ENCODE measurements around the gene BRD9.
"Not testable (repeated sequence)": the region's sequence is repeated elsewhere in the genome, so short reads cannot be mapped to it uniquely, and the experiment has no call there.

The BRD9 gene

DNA sequence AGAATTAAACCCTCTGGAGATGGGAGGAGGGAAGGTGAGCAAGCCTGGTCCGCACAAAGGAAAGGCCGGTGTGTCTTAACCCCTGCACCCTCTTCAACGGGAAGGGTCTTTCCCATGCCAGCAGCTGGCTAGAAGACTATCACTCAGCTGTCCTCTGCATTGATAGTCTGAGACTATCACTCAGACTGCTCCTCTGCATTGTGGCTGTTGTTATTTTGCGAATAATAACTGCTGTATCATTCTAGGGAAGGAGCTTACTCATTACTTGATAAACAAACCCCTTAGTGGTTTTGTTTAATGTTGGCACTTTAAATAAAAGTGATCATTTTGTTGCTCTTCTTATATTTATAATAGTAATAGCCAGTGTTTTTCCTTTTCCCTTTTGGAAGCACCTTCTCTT is 8.2 kb upstream of the BRD9 start:
- no peak for DNase-seq

DNA sequence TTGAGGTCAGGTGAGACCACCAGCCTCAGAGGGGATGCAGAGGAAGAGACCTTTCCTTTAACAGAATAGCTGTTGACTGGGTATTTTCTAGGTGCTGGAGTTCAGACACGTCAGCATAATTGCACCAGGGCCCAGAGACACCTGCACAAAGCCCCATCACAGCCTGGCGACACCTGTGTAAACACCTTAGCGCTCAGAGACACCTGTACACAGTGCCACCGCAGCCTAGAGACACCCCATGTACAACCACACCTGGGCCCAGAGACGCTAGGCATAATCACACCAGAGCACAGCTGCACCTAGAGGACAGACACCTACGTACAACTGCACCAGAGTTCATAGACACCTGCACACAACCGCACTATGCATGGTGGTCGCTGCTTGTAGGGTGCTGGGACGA is 1.1 kb upstream of the BRD9 start:
- peak; percentile 96 for DNase-seq

DNA sequence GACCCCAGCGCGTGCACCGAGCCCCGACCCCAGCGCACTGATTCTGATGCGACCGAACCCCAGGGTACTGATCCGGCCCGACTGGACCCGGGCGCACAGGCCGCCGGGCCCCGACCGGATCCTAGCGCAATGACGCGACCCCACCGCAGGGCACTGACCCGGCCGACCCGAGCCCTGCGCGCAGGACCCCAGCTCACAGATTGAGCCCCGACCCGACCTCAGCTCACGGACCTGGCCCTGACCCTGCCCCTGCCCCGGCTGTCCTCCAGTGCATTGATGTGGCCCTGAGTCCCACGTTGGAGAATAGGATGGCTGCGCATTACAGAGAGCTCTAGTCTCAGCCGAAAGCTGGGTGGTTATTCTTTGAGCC is 521 bp upstream of the BRD9 start:
- DNase-seq: peak; percentile 58

DNA sequence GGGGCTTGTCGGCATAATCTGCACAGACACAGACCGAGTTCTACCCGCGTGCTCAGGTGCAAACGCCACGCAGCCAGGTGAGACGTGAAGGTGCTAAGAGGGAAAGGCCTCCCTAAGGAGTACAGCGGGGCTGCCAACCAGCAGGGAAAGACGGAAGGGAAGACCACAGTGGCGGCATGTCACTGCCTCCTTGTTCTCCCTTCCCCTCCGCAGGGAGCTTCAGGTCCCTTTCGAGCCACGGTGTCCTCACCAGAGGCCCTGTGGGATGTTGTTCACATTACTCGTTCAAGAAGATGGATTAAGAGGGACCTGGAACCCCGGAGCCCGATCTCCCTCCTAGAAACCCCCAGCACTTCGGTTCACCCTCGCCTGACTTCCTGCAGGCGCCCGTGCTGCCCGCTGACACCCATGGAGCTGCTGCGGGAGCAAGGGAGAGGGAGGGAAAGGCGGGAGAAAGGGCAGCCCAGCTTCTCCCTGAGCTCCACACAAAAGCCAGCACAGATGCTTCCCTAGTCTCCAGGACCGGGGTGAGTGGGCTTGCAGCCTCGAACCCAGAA is 686 bp downstream of the BRD9 start:
- DNase-seq: peak; percentile 70

DNA sequence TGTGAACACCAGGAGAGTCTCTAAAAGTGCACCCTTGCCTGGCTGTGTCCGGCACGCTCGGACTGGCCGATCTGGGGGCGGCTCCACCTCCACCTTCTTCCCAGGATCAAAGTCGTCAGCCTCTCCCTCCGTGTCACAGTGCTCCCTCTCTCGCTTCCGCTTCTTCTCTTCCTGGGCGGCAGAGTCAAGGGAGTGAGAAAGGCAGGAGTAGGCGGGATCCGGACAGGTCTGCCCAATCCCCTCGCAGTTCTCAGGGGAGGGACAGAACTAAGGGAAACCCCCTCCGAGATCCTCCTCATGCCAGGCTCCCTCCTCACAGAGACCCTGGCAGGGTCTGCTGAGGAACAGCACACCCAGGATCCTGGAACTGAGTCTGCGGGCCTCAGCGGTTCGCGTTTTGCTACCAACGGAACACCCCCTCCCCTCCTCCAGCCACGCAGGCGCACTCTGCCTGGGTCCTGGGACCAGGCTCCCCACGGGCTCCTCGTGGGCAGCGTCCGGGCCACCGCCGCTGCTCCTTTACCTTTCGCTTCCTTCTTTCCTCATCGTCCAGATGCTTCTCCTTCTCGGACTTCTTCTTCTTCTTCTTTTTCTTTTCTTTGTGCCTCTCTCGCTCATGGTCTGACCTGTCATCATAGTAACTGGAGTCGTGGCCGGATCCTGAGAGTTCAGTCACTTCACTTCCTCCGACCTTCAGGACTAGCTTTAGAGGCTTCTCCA is 1.3 kb downstream of the BRD9 start:
- no peak for DNase-seq

DNA sequence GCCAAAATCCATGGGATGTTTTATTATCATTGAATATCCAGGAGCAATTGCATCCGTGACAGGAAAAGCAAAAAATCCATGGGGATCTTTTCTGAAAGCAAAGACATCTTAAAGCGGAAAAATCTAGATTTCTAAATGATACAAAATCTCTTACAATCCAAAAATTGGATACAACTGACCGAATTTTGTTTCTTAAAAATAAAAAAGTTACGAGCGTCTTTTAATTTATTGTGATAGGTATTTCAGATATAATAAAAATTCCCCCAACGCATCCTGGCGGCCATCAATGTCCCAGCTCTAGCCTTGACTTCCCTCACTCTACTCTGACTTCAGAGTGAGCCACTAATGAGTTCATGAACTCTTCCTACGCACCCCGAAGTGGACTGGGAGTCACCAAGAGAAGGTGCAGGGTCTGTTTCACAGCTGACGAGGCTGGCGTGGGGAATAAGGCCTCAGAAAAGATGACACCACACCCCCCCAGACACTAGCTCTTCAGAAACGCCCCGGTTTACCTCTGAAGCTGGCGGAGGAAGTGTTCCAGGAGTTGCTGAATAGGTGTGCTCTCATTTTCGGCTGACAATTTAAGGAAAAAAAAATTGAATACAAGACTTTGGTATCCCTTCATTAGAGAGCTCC is 3.4 kb downstream of the BRD9 start:
- DNase-seq: no peak

DNA sequence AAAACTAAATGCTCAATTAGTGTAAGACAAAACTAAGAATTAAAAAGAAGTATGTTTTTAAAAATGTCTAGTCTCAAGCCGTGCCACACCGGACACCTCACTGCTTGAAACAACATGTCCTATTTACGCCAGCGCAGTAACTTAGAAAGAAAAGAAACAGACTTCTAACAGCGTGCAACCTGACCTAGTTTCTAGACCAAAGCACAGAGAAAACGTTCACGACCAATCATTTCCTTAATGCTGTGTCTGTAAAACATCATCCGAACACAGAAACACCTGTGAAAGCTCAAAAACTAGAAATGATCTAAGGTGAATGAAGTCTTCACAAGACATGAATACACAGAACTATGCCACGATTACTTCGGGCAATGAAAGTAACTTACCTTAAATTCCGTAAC is 4.0 kb downstream of the BRD9 start:
- DNase-seq: no peak

DNA sequence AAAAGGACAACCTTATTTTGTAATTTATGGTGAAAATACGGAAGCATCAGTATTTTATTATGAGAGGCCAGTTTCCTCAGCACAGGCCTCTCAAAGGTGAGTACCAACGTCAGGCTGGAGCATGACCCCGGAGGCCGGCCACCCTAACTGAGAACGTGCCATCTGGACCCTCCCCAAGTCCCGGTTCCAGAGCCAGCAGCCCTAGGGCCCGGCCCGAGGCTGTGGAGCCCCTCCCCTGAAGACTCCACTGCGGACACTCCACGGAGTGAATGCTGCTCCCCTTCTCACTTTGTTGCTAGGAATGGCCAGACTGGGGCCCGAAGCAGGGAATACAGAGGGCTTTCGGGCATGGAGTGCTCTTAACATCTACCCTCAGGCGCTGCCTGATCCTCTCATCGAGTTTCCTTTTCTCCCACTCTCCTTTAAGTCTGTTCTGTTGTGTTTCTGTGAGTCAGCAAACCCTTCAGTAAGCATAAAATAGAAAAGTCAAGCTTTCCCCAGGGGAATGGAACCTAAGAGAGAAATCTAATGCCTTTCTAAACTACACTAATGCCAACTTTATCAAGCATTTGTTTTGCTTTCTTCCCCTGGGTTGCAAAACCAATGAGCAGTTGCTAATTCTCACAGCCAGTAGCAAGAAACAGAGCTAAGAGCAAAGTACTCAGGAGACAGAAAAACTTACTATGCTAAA is 4.5 kb downstream of the BRD9 start:
- no peak for DNase-seq

DNA sequence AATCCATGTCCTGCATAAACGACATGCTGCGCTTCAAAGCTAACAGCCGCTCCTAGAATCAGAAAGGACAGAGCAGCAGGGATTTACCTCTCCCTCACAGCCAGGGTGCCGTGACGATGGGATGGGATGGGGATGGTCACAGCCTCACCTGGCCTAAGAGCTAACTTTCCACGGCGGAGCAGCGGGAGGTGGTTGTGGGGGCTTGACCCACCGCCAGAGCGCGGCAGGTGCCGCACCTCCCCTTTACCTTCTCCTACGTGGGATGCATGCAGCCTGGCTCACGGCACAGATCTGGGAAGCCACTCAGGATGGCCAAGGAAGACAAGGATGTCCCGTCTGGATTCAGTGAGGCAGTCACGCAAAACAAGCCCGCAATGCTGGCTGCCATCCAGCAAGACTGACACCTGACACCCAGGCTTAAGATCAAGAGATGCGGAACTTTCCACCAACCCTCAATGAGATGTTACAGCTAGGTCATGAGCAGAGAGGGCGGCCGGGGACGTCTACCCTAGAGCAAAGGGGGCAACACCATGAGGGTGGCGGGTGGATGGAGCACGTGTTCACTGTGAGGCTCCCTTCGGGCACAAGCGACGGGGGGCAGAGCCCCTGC is 5.8 kb downstream of the BRD9 start:
- peak; percentile 32 for DNase-seq

DNA sequence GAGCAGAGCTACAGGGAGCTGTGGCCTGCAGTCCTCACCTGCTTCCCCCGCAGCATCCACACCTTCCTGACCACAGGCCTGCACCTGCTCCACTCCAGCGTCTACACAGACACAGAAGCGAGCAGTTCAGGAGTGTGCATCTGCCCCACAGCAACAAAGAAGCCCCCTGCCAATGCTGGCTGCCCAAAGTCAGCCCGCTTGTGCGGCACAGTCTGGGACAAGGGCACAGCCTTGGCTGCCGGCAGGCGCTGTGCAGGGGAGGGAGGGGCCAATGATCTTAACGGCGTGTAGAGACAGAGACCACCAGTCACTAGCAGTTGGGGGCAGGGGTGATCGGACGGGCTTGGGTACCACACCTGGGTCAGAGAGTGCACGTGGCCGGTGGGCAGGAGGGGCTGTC is 6.6 kb downstream of the BRD9 start:
- no peak for DNase-seq

DNA sequence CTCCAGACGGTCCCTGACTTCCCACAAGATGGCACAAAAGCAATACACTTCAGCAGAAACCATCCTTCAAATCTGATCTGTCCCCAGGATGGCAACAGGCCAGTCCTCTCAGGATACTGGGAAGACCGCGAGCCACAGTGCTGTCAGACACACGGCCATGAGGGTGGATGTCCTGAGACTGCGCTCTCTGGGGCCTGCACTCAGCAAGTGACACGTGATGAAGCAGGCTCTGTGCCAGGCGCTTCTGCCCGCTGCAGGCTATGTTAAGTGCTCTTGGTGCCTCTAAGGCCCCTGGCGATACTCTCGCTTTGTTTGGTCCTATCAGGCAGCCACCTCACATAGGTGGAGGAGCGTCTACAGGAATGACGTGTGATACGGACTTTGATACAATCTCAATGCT is 7.1 kb downstream of the BRD9 start:
- peak; percentile 56 for DNase-seq

DNA sequence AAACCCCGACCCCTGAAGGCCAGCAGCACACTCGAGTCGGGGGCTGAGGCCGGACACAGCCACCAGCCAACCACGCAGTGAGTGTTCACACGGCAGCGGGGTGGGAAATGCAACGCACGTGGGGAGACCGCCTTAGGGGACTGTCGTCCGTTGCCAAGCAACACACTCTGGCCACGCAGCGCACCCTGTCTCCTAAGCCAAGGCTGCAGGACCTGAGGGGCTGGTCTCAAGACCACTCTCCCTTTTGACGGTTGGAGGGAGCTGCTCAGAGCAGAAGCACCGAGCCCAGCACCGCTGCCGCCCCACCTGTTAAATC is 7.5 kb downstream of the BRD9 start:
- no peak for DNase-seq

DNA sequence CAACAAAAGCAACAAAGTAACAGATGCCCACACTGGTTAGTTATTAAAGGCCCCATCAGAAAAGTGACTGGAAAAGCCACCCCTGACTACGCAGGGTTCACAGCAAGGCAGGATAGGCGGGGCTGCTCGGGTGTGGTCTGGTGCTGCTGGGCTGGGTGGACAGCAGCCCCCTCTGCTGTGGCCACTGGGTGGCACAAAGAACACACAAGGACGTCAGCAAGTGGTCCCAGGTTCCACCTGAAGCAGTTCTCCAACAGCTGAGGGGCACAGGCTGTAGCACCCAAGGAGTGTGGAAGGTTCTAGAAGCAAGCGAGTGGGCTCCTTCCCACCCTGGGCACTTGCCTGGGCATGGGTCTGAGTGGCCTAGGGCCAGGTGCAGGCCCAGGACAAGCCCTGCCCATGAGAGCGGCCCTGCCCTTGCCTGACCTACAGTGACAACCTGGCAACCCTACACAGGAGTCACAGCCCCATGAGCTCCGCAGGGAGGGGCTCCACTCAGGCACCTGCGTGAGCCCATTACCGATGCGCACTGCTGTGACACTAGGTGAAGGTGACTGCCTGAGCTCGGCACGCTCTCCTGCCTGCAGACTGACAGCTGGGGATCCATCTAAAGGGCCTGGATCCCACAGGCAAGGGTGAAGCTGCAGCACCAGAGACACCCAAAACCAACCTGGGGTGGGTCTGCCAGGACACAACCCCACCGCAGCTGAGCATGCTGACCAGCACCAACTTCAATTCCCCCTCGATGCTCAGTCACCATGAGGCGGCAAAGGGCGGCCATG is 8.1 kb downstream of the BRD9 start:
- DNase-seq: no peak

DNA sequence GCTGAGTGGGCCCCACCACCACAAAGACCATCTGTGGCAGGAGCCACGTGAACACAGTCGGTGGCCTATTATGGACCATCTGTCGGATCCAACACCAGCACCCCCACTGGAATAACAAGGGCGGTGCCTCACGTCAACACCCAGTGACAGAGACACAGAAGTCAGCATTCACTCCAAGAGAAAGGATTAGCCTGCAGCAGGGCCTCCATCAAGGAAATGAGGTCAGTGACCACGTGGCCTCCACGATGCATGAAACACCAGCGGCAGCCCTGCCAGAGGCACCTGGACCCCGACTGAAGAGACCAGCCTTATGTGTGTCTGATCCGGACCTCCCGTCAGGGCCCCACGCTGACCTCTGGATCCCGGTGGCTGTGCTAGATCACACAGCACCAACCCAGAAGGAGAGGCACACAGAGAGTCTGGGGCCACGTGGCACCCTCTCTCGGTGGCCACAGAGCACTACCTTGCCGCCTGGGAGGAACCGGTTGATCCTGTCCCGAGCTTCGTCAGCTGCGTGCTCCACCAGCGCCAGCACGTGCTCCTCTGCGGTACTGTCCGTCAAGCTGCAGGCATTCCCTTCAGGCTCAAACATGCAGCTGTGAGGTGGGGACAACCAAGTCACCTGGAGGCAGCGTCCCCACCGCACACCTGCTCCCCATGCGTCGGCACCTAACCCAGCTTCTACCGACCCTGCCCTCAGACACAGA is 9.0 kb downstream of the BRD9 start:
- no peak for DNase-seq

DNA sequence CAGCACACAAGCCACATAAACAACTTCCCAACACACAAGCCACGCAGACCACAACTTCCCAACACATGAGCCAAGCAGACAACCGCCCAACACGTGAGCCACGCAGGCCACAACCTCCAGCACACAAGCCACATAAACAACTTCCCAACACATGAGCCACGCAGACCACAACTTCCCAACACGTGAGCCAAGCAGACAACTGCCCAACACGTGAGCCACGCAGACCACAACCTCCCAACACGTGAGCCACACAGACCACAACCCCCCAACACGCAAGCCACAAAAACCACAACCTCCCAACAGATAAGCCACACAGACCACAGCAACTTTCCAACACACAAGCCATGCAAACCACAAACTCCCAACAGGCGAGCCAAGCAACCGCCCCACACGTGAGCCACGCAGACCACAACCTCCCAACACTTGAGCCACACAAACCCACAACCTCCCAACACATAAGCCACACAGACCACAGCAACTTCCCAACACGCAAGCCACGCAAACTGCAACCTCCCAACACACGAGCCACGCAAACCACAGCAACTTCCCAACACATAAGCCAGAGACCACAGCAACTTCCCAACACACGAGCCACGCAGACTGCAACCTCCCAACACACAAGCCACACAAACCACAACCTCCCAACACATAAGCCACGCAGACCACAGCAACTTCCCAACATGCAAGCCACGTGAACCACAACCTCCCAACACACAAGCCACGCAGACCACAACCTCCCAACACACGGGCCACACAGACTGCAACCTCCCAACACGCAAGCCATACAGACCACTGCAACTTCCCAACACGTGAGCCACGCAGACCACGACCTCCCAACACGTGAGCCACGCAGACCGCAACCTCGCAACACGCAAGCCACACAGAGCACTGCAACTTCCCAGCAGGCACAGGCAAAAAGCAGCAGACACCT is 10.1 kb downstream of the BRD9 start:
- no peak for DNase-seq

DNA sequence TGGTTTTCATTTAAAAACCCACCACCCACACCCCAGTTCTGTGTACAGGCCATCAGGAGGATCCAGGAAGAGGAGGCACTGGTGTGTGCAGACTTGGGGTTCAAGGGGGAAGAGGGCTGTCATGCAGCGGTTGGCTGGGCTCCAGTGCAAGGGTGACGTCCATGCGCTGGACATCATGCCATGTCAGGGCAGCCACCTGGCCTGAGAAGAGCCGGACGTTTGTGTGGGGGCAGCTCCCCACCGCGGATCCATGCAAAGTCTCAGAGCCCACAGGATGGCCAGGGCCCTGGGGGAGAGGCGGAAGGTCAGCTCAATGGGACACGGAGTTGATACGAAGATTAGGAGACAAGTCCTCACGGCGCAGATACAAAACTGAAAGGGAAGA is 11.1 kb downstream of the BRD9 start:
- DNase-seq: no peak

DNA sequence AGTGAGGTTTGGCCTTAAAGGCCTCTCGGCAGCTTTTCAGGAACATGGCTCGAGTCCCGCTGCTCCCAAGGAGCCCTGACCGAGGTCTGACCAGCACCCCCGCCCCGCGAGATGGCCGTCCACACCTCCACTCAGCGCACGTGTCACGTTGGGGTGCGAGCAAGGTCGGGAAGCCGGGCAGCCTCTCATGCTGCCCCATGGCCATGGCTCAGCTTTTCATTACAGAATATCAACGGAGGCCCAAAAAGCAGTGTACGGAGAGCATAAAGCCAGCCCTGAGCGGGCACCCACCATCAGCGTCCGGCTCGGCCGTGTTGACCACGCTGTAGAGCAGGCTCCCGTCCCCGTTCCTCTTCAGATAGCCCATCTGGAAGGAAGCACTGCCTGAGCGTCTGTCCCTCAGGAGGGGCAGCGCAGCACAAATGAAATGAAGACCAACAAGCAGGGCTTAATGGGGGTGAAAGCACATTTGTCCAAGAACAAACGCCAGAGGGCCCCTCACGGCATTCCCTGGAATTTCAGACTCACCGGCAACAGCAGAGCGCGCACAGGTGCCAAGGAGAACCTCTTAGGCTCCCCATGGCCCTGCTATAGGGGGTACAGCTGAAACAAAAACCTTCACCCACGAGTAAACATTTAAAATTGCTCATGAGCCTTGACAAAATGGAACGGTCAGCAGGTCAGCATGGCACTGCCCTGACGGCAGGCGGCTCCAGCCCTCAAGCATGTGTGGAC is 11.6 kb downstream of the BRD9 start:
- DNase-seq: no peak

DNA sequence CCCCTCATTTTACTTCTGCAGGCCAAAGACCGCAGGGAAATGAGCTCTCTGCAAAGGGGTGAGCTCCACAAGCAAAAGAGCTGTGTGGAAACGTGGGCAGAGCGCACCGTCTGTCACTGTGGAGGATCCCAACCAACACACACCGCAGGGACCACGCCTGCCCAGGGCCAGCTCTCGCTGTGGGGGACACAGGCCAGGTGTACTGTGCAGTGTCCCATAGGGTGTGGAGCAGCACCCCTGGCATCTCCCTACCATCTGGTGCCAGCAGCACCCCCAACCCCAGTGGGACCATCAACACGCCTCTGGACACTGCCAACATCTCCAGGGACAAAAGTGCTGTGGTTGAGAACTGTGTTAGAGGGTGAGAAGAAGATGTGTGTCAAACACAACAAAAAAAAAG is 13.9 kb downstream of the BRD9 start:
- DNase-seq: not testable (repeated sequence)

DNA sequence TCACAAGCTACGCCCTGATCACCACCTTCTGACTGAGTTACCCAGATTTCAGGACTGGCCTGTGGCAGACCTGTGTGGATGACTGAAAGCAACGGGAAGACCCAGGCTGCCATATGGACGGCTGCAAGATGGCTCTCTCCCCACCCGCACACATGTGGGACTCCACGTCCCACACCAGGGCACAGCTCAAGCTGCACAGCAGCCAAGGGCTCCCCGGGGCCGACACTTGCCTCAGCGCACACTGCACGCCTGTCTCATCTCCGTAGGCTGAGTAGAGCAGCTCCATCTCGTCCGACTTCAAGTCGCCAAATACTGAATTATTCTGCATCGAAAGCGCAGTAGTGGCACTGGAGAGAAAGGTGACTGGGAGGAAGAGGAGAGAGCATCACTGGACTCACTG is 14.5 kb downstream of the BRD9 start:
- no peak for DNase-seq
